Vagina (tissue), 2 donors: Measurements from ENCODE around the gene SMPD3.

ENCODE experiments used
- POLR2A ChIP-seq, 2 donors: fragments of 450-650 bp; IDR thresholded peaks; one replicate each; pipeline ENCODE4 v1.6.1; 2017; ENCODE audit warnings: antibody characterized with exemption in 2 of 2, mild to moderate bottlenecking in 2 of 2, moderate library complexity in 2 of 2
- POLR2AphosphoS5 ChIP-seq, 2 donors: sonication (generic); formaldehyde crosslinking; IDR thresholded peaks; one replicate each; pipeline ENCODE4 v1.9.0; 2017; ENCODE audit warnings: antibody characterized with exemption in 2 of 2, mild to moderate bottlenecking in 2 of 2, low read depth in 1 of 2; ENCODE audit not compliant: insufficient read depth in 1 of 2
- TF ChIP-seq, protein P1 (sequence below), 3 experiments: fragments of 450-650 bp in 2 of 3; fragments of 200-600 bp in 1 of 3; sonication (generic) in 1 of 3; IDR thresholded peaks; one replicate each; pipeline ENCODE4 v1.5.1; 2017 to 2019; ENCODE audit warnings: antibody characterized with exemption in 3 of 3, mild to moderate bottlenecking in 2 of 3, moderate library complexity in 2 of 3

DNA sequence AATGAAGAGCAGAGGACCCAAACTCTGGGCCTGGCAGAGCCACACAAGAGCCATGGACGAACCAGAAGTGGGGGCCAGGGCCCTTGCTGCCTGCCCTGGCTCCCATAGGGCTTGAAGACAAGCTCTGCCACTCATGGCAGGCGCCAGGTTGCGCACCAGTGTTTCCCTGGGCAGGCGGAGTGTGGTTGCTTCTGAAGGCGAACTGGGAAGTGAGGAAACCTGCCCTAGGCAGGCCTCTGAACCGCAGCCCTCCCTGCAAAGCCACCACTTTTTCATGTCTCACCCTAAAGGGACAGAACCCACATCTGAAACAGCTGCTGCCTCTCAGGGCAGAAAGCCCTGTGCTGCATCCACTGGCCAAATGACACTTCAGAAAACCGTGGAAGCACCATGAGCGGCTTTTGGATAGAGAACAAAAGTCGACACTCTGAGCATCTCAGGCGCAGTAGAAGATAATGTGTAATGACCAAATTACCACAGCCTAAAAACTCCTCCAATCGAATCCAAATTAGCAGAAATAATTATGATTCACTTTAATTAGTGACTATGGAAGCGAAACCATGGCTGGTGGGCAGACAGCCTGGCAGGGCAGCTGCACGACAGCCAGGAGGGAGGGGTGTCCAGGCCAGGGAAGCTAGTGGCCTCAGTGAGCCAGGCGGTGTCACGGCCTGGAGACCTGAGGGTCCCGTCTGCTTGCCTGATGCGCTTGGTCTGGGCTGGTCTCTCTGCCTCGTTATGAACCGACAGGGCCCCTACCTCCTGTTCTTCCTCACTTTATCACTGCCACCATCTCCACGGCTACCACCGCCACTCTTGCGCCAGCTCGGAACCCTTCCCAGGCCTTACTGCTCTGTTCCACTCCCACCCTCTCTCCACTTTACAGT is 78.4 kb downstream of the SMPD3 start:
- TF ChIP-seq, protein P1, sequence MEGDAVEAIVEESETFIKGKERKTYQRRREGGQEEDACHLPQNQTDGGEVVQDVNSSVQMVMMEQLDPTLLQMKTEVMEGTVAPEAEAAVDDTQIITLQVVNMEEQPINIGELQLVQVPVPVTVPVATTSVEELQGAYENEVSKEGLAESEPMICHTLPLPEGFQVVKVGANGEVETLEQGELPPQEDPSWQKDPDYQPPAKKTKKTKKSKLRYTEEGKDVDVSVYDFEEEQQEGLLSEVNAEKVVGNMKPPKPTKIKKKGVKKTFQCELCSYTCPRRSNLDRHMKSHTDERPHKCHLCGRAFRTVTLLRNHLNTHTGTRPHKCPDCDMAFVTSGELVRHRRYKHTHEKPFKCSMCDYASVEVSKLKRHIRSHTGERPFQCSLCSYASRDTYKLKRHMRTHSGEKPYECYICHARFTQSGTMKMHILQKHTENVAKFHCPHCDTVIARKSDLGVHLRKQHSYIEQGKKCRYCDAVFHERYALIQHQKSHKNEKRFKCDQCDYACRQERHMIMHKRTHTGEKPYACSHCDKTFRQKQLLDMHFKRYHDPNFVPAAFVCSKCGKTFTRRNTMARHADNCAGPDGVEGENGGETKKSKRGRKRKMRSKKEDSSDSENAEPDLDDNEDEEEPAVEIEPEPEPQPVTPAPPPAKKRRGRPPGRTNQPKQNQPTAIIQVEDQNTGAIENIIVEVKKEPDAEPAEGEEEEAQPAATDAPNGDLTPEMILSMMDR (IDR thresholded peaks at IDR 0.05), result no peak
- TF ChIP-seq POLR2AphosphoS5 (IDR thresholded peaks at IDR 0.05; ENCODE audit: insufficient read depth in 1 of 2, low read depth in 1 of 2) (no peak), POLR2A (IDR thresholded peaks at IDR 0.05) (no peak)
